ENCODE results near the gene COL16A1.

COL16A1 gene

DNA sequence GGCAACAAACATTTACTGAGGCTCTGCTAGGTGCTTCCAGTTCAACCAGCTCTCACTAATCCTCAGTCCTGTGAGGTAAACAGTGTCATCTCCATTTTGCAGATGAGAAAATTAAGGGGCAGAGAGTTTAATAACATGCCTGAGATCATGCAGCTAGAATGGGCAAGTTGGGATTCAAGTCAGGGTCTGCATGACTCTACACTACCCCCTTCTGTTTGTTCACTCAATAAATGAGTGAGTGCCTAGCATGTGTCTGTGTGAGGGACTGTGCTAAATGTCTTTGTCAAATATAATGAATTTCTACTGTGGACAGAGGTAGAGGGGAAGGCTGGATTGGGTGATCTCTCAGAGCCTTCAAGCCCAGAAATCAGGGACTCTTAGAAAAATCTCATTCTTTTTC lies 63.6 kb downstream of the COL16A1 start:
- TF ChIP-seq, protein P1, sequence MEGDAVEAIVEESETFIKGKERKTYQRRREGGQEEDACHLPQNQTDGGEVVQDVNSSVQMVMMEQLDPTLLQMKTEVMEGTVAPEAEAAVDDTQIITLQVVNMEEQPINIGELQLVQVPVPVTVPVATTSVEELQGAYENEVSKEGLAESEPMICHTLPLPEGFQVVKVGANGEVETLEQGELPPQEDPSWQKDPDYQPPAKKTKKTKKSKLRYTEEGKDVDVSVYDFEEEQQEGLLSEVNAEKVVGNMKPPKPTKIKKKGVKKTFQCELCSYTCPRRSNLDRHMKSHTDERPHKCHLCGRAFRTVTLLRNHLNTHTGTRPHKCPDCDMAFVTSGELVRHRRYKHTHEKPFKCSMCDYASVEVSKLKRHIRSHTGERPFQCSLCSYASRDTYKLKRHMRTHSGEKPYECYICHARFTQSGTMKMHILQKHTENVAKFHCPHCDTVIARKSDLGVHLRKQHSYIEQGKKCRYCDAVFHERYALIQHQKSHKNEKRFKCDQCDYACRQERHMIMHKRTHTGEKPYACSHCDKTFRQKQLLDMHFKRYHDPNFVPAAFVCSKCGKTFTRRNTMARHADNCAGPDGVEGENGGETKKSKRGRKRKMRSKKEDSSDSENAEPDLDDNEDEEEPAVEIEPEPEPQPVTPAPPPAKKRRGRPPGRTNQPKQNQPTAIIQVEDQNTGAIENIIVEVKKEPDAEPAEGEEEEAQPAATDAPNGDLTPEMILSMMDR (IDR thresholded peaks at IDR 0.05; ENCODE audit: low read depth, low read length) = no peak
- no peak for DNase-seq (ENCODE audit: extremely low read depth, low read depth)

DNA sequence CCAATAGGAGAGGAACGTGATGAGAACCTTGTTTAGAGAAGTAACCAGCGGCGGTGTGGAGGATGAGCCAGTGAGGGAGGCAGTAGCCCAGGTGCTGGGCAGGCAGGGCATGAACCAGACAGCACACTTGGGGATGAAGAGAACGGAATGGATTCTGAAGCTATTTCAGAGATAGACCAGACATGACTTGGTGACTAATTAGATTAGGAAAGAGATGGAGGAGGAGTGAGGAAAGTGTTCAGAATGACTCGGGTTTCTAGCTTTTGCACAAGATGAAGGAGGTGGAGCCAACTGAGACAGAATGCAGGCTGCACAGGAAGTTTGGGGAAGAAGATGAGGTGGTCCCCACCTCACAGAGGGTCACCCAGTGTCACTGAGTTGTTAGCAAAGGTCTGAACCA lies 64.3 kb downstream of the COL16A1 start:
- no peak for DNase-seq (ENCODE audit: extremely low read depth, low read depth)
- TF ChIP-seq, protein P1 (IDR thresholded peaks at IDR 0.05; ENCODE audit: low read depth, low read length) = no peak

GRCh38 chr1:31637915-31638673 lies 65.7 kb downstream of the COL16A1 start:
- TF ChIP-seq, protein P1 (IDR thresholded peaks at IDR 0.05; ENCODE audit: low read depth, low read length) = no peak
- DNase-seq (ENCODE audit: extremely low read depth, low read depth) = no peak

DNA sequence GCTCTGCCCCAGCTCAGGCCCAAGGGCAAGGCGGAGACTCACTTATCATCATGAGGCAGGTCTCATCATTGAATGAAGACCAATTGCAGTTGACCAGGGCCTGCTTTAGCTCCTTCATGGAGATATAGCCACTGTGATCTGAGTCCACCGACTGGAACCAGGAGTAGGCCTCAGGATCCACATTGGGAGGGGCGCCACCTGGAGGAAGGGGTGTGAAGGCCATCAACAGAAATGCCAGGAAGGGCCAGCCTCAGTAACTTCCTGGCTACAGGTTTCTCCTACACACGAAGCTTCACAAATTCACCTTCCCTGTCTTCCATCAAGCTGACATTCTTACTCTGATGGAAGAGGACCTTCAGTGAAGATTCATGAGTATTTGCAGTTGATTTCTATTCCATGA lies 70.7 kb downstream of the COL16A1 start:
- TF ChIP-seq, protein P1 (IDR thresholded peaks at IDR 0.05; ENCODE audit: low read depth, low read length) = peak; percentile 43
- no peak for DNase-seq (ENCODE audit: extremely low read depth, low read depth)

DNA sequence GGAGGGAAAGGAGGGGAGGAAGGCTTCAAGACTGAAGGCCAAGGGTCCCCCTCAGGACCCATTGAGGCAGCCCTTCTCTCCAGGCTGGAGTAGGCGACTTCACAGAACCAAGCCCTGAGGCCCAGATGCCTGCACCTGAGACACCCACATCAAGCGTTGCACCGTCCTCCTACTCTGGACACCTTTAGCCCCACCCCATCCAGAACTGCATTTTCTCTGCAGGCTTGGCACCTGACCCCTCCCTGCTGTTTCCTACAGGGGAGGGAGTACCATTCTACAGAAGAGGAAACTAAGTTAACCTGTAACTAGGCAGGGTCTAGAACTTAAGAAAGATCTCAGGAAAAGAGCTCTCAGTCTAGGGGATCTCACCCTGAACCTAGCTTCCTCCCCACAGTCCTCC lies 71.2 kb downstream of the COL16A1 start:
- no peak for DNase-seq (ENCODE audit: extremely low read depth, low read depth)
- TF ChIP-seq, protein P1 (IDR thresholded peaks at IDR 0.05; ENCODE audit: low read depth, low read length) = no peak

- no peak for DNase-seq (ENCODE audit: extremely low read depth, low read depth)
- TF ChIP-seq, protein P1 (IDR thresholded peaks at IDR 0.05; ENCODE audit: low read depth, low read length) = no peak
These were observed 74.8 kb downstream of the COL16A1 start for GRCh38 chr1:31628931-31629556.

DNA sequence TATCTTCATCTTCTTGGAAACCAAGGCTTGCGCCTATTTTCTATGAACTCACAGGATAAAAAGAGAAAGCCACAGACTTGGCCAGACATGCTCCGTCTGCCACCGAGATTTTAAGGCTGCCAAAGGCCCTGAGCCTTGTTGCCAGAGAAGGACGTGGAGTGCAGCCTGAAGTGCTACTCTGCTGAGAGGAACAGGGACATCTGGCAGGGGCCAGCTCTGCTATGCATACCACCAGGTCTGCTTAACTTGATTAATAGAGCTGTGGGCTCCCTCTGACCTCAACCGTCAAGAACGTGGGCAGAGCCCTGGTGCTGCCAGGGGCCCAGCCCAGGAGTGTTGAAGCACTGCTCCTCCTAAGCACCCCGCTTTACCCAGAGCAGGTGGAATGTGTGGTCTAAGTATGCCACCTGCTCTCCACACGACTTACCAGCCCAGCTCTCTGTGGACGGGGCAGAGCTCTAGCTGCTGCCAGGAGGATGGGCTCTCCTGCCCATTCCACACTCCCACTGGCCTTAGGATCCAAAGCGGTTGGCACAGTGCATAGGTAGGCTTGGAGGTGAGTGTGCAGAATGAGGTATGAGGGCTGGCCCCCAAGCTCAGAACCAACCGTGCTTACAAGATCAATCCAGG lies 75.8 kb downstream of the COL16A1 start:
- TF ChIP-seq, protein P1 (IDR thresholded peaks at IDR 0.05; ENCODE audit: low read depth, low read length) = no peak
- DNase-seq (ENCODE audit: extremely low read depth, low read depth) = no peak
